IPS-NIHi7 (cell line): ENCODE data around the gene OXNAD1.

Source experiments
- DNase-seq: peaks from one replicate; pipeline ENCODE4 v3.0.0; 2012; ENCODE audit warnings: mixed read lengths; ENCODE audit errors: extremely low spot score

Gene OXNAD1

DNA sequence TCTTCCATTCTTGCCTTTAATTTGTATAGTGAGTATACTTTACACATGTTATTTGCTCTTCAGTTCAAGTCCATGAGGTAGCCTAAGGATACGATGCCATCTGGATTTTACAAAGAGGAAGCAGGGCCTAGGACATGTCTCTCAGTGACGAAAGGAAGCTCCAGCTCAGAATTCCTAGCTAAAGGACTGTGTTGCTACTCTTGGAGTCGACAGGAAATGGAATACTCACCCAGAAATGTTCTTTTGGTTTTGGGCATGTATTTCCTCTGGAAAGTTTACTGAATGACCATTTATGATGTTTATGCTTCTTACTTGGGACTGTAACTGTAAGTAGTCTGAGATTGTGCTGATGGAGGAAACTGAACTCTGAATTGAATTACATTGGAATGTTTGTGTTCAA is 12.5 kb downstream of the OXNAD1 start:
- no peak for DNase-seq

GRCh38 chr3:16279010-16279801 is 14.2 kb downstream of the OXNAD1 start:
- DNase-seq, result no peak

GRCh38 chr3:16280671-16281070 is 15.7 kb downstream of the OXNAD1 start:
- DNase-seq, result no peak

- DNase-seq, result no peak
These were observed 19.6 kb downstream of the OXNAD1 start for GRCh38 chr3:16284633-16285032.

- DNase-seq, result no peak
These were observed 21.1 kb downstream of the OXNAD1 start for GRCh38 chr3:16286161-16286560.

DNA sequence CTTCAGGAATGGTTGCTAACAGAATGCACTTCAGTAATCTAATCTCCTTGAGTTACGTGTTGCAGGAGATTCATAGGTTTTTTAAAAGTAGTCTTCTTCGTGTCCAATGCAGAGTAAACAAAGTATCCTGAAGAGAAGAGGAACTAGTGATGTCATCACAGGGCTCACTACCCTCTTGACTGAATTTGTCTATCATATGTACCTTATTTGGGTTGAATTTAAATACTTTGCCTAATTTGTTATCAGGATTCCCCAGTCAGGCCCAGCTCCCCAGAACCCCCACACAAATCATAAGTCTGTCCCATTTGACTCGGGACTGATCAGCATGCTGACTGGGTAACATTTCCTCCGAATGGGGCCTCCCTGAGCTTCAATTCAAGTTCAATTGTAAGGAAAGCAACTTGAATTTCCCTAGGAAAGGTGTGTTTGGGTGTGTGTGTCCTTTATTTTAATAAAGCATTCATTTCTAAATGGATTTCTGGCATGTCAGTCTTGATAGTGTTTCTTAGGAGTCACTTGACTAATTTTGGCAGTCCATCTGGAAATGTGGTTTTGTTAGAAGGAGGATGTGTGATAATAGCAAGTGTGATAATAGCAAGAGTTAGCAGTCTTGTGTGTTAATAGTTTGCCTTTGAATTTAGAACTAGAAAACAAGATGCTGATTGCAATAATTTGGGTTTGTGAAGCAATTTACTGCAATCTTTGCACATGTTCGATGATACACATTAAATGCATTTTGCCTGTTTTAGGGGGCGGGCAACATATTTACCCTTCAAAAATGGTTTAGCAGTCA is 21.9 kb downstream of the OXNAD1 start:
- DNase-seq, result no peak

- DNase-seq, result no peak
These were observed 23.7 kb downstream of the OXNAD1 start for GRCh38 chr3:16288664-16289063.

DNA sequence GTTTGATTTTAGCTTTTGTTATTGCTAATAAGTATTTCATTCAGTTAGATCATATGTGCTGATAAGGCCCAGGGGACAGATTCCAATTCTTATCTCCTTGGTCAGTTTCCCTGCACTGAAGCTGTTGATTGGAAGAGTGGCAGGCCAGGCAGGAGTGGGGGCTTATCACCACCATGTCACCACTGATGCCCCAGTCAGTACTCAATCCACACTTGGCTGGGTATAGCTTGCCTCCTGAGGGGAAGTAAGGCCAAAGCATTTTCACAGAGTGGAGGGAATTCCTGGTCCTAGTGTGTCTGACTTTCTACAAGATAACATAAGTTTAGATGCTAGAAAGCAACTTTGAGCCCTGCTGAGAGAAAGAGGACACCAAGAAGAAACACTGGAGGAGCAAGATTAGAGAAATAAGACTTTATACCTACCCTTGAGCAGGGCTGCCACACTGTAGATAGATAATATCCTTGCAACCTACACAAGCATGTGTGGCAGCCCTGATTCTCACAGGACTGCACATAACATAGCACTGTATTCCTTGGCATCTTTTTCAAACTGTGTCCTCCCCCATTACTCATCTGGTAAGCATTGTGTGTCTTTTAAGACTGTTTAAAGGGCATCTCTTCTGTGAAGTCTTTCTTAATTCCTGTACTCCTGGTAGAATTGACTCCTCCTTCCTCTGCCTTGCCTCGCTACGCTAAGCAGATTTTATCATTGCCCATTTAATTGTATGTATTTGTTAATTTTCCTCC is 24.3 kb downstream of the OXNAD1 start:
- DNase-seq, result no peak

GRCh38 chr3:16290007-16290826 is 25.2 kb downstream of the OXNAD1 start:
- DNase-seq, result peak; percentile 40

DNA sequence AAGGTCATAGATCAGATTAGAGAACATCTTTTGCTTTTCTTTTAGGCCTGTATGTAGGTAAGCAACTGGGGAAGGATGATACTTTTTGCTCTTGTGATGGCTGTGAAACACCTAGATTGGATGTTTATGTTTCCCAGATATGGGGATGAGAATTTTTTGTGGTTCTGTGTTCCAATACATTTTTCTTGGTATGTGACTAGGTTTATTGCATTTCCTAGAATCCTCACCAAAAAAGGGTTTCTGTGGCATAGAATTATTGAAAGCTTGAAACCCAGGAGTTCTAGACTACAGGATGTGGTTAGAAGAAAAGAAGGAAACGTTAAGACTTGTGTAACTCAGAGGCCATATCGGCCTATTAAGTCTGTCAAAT is 25.8 kb downstream of the OXNAD1 start:
- no peak for DNase-seq

- no peak for DNase-seq
These were observed 29.8 kb downstream of the OXNAD1 start for GRCh38 chr3:16294844-16295243.

DNA sequence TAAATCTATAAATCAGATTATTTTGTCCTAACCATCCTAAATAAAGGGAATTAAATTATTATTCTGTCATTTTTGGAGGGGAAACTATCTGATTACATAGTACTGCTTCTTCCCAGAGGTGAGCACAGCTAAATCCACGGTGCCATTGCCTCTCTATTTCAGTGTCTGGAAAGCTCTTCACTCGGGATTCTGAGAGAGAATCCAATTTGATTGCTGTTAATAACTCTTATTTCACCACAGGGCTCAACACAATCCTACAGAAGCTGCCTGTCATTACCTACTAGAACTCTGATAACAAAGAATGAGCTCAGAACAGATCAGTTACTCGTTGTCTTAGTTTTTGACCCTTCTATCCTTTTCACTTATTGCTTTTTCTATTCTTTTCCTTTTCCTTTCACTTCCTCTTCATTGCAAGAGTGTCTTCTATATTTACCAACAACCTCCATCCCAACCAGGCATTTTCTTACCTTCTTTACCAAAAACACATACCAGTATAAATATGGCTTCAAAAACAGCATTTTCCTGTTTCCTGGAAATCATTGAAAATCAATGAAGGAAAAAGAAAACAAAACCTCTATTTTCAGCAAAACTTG is 30.4 kb downstream of the OXNAD1 start:
- no peak for DNase-seq

DNA sequence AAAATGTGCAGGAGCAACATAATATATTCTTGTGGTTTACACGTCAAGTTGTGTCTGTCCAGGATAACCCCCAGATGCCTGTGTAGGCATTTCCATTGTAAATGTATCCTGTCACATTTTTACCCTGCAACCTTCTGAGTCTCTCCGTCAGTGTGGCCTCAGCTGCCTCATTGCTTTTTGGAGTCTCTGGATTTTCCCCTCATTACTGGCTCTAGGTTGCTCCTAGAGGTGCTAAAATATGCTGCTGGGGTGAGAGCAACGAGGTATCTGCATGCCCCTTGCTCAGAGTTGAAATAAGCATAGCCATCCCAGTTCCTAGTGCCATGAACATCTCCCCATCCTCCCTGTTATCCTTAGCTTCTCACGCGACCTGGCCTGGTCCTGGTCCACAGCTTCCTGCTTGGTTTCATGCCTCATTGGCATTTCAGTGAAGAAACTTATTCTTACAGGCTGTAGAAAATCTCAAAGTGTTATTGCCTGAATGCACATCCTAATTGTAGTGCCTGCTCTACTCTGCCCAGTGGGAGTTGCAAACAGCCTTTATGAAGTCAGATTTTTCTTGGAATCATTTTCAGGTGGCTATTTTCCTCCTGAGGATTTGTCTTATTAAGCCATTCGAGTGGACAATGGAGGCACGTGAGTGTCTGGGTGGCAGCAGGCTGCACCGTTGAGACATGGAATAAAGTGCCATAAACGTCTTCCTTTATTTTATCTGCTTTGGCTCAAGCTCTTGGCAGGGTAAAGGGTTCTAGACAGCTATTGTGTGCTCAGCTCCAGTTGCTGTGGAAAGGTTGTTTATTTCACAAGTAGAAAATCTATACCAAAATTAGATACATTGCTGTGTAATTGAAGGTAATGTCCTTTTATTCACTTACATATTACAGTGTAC is 33.2 kb downstream of the OXNAD1 start:
- DNase-seq, result no peak

DNA sequence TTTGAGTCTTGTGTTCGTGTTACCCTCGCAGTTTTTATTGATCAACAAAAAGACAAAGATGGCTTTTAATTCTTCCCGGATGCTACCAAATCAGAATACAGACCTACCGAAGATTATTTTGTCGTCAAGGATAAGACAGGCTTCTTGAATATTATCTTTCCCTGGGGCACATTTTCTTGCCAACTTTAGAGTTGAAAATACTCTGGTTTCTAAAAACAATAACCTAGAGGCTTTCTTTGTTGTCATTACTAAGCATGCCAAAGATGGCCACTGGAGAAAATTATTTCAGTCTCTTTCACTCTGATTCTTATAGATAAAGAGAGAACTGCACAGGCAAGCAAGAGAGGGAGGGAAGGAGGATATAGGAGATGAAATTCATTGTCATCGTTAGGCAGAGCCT is 33.9 kb downstream of the OXNAD1 start:
- no peak for DNase-seq

GRCh38 chr3:16299746-16300145 is 34.7 kb downstream of the OXNAD1 start:
- DNase-seq, result no peak

- DNase-seq, result no peak
These were observed 35.3 kb downstream of the OXNAD1 start for GRCh38 chr3:16300307-16300706.

DNA sequence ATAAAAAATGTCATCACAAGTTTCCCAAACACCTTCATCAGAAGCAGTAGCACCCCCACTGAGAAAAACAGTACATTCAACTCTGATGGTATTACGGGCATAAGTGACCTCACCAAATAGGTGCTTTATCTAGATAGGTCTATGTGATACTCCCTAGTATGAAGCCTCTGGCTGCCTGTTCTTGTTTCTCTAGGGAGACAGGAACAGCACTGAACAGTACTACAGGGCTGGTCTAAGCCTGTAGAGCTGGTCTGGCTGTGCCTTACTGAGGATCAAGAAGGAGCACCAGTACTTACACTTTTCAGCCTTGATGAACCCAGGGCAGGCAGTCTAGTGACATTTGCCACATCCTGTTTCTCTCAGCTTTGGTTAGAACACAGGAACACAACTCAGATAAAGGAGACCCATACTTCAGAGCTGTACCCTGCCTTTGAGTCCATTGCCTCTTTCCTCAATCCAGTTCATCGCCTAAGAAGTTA is 35.9 kb downstream of the OXNAD1 start:
- DNase-seq, result no peak

GRCh38 chr3:16301507-16301906 is 36.5 kb downstream of the OXNAD1 start:
- no peak for DNase-seq

DNA sequence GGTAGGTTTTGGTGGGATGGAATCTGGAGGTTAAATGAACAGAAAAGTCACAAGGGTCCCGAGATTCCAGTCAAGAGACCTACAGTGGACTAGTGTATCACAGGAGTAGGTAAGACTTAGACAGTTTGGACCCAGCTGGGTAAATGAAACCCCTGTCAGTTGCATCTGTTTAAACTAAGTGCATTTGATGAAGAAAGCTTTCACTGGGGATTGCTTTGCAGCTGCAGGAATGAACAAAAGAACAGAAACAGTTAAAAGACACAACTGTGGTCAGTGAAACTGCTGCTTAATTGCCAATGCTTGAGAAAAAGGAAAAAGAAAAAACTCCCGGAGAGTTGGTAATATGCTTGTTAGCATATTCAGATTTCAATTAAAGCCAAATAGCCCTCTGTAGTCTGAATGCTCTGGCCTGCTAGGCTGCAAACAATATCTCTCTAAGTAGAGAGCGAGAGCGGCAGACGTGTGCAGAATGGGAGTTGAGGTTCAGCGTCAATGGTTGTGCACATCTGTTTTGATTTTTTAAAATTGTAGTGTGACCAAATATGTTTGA is 37.1 kb downstream of the OXNAD1 start:
- DNase-seq, result no peak
